Thyroid gland (tissue), 4 donors: ENCODE measurements around the gene ZNF280B. TPM values are rescaled to one million over a fixed set of nuclear protein-coding genes. Genes with fewer than 3 reads are reported as not detected.

Source experiments
- DNase-seq, 2 donors: peaks; one replicate each; pipeline ENCODE4 v3.0.0-alpha.2; 2019
- H3K27ac ChIP-seq, 3 donors: fragments of 200-600 bp; sonication (generic); 1 replicate in 2 of 3; 2 replicates in 1 of 3; pipeline ENCODE4 v1.5.1; 2016 to 2019; ENCODE audit warnings: mild to moderate bottlenecking in 1 of 3, moderate library complexity in 1 of 3
- H3K27me3 ChIP-seq: fragments of 200-600 bp; sonication (generic); one replicate; pipeline ENCODE4 v1.5.1; 2019
- H3K36me3 ChIP-seq, 2 donors: fragments of 200-600 bp; sonication (generic); one replicate each; pipeline ENCODE4 v1.5.1; 2016 to 2019
- H3K4me1 ChIP-seq, 2 donors: fragments of 200-600 bp; sonication (generic); one replicate each; pipeline ENCODE4 v1.5.1; 2017 to 2019
- H3K4me3 ChIP-seq, 3 donors: fragments of 200-600 bp; sonication (generic); replicated peaks in 1 of 3; 1 replicate in 2 of 3; 2 replicates in 1 of 3; pipeline ENCODE4 v1.5.1; 2016; ENCODE audit warnings: mild to moderate bottlenecking in 1 of 3
- H3K9me3 ChIP-seq: fragments of 200-600 bp; sonication (generic); one replicate; pipeline ENCODE4 v1.5.1; 2017
- CTCF ChIP-seq, 6 experiments: fragments of 200-600 bp in 3 of 6; fragments of 450-650 bp in 3 of 6; sonication (generic) in 3 of 6; IDR thresholded peaks; one replicate each; pipeline ENCODE4 v1.5.1; 2016 to 2019; ENCODE audit warnings: antibody characterized with exemption in 6 of 6, mild to moderate bottlenecking in 2 of 6, inconsistent platforms in 1 of 6, moderate library complexity in 1 of 6
- POLR2A ChIP-seq, 2 donors: fragments of 450-650 bp; IDR thresholded peaks; one replicate each; pipeline ENCODE4 v1.6.1; 2017; ENCODE audit warnings: antibody characterized with exemption in 2 of 2, mild to moderate bottlenecking in 2 of 2, moderate library complexity in 1 of 2
- WGBS, 2 donors: methylation state at CpG; one replicate each; pipeline ENCODE4 v1.1.5; 2017; 5-methylcytosine and 5-hydroxymethylcytosine counted together
- intact Hi-C: fragments of 100-400 bp; cut with DNase I; formaldehyde crosslinking; loops from one replicate; pipeline ENCODE4 v1.15.1; 2023
- total RNA-seq, 4 donors: library from RNA; depleted of rRNA; stranded (reverse); fragments of >200 nt; gene quantifications; one replicate each; pipeline ENCODE4 v1.2.3, GENCODE V29; 2016

The ZNF280B gene
- total RNA-seq, 4 donors from 2014 or later: 2.2 to 3.1 (median 2.5) TPM

- H3K4me1 ChIP-seq: no peaks in the 10 kb centered on the region
- H3K4me3 ChIP-seq: no peak overlapping the region
- no peaks in the 10 kb centered on the region for H3K9me3 ChIP-seq
- H3K27me3 ChIP-seq: no peaks in the 10 kb centered on the region
- DNase-seq: no peak
- 86 to 90% methylated on average over 7 of the region's 7 CpGs for WGBS, 2 donors
- no peak overlapping the region for H3K27ac ChIP-seq
- no peaks in the 10 kb centered on the region for H3K36me3 ChIP-seq
- intact Hi-C loops: no loop called here
- no peak for TF ChIP-seq POLR2A (IDR thresholded peaks at IDR 0.05)
- TF ChIP-seq CTCF (IDR thresholded peaks at IDR 0.05): no peak
Measured at GRCh38 chr22:22531770-22532546, 23.4 kb upstream of the ZNF280B start.

- no peak for DNase-seq
- no peak overlapping the region for H3K27ac ChIP-seq
Measured at GRCh38 chr22:22528780-22529179, 20.2 kb upstream of the ZNF280B start.

GRCh38 chr22:22527312-22527711 lies 18.8 kb upstream of the ZNF280B start:
- no peak for DNase-seq
- no peaks in the 10 kb centered on the region for H3K4me1 ChIP-seq
- no peaks in the 10 kb centered on the region for H3K27me3 ChIP-seq
- no peaks in the 10 kb centered on the region for H3K36me3 ChIP-seq
- 87 to 90% methylated on average over 5 of the region's 5 CpGs for WGBS, 2 donors
- H3K4me3 ChIP-seq: no peak overlapping the region
- no peak for TF ChIP-seq CTCF (IDR thresholded peaks at IDR 0.05)
- no peak for TF ChIP-seq POLR2A (IDR thresholded peaks at IDR 0.05)
- intact Hi-C loops: no loop called here
- H3K9me3 ChIP-seq: no peaks in the 10 kb centered on the region
- H3K27ac ChIP-seq: no peak overlapping the region

More at GRCh38 chr22:22528780-22529179, 20.2 kb upstream of the ZNF280B start:
- 84 to 85% methylated on average over 2 of the region's 2 CpGs for WGBS, 2 donors
- Histone ChIP-seq H3K36me3 (no peaks in the 10 kb centered on the region), H3K4me1 (no peaks in the 10 kb centered on the region), H3K4me3 (no peak overlapping the region), H3K9me3 (no peaks in the 10 kb centered on the region), H3K27me3 (no peaks in the 10 kb centered on the region)
- TF ChIP-seq POLR2A (IDR thresholded peaks at IDR 0.05) (no peak), CTCF (IDR thresholded peaks at IDR 0.05) (no peak)
- intact Hi-C loops: no loop called here

- no peak overlapping the region for H3K27ac ChIP-seq
- TF ChIP-seq POLR2A (IDR thresholded peaks at IDR 0.05) (no peak), CTCF (IDR thresholded peaks at IDR 0.05) (no peak)
- H3K36me3 ChIP-seq: no peaks in the 10 kb centered on the region
- H3K27me3 ChIP-seq: no peaks in the 10 kb centered on the region
- WGBS, 2 donors: 87 to 96% methylated on average over 4 of the region's 4 CpGs
- H3K4me1 ChIP-seq: no peaks in the 10 kb centered on the region
- intact Hi-C loops: no loop called here
- no peak for DNase-seq
- no peak overlapping the region for H3K4me3 ChIP-seq
- H3K9me3 ChIP-seq: no peaks in the 10 kb centered on the region
Measured at GRCh38 chr22:22526125-22526912, 17.8 kb upstream of the ZNF280B start.

GRCh38 chr22:22523494-22523893 lies 15.0 kb upstream of the ZNF280B start:
- TF ChIP-seq CTCF (IDR thresholded peaks at IDR 0.05): no peak
- no peak for TF ChIP-seq POLR2A (IDR thresholded peaks at IDR 0.05)
- Histone ChIP-seq H3K4me1 (no peaks in the 10 kb centered on the region), H3K36me3 (no peaks in the 10 kb centered on the region), H3K9me3 (no peaks in the 10 kb centered on the region), H3K4me3 (no peak overlapping the region), H3K27me3 (no peaks in the 10 kb centered on the region), H3K27ac (no peak overlapping the region)
- intact Hi-C loops: no loop called here
- 82 to 85% methylated on average over 6 of the region's 6 CpGs for whole genome bisulfite sequencing, 2 donors
- DNase-seq: no peak
